NCI-H82 (cell line): ENCODE measurements around the gene LUZP2.

Source experiments
- DNase-seq: peaks from one replicate; lab custom pipeline; 2025; lab: John Stamatoyannopoulos, UW

The LUZP2 gene

GRCh38 chr11:24567380-24567779 lies 70.5 kb downstream of the LUZP2 start:
- no peak for DNase-seq

- no peak for DNase-seq
Measured at GRCh38 chr11:24572376-24572775, 75.5 kb downstream of the LUZP2 start.

- DNase-seq = no peak
Measured at GRCh38 chr11:24574461-24574860, 77.6 kb downstream of the LUZP2 start.

- DNase-seq = no peak
Measured at GRCh38 chr11:24575392-24575791, 78.5 kb downstream of the LUZP2 start.

- DNase-seq = no peak
Measured at GRCh38 chr11:24585192-24585591, 88.3 kb downstream of the LUZP2 start.

- DNase-seq = no peak
Measured at GRCh38 chr11:24587635-24588034, 90.8 kb downstream of the LUZP2 start.

GRCh38 chr11:24588081-24588480 lies 91.2 kb downstream of the LUZP2 start:
- DNase-seq = no peak

GRCh38 chr11:24589064-24589463 lies 92.2 kb downstream of the LUZP2 start:
- no peak for DNase-seq

GRCh38 chr11:24591283-24591682 lies 94.4 kb downstream of the LUZP2 start:
- no peak for DNase-seq

GRCh38 chr11:24592360-24592759 lies 95.5 kb downstream of the LUZP2 start:
- DNase-seq = no peak

GRCh38 chr11:24593332-24593731 lies 96.5 kb downstream of the LUZP2 start:
- DNase-seq = no peak

- DNase-seq = no peak
Measured at GRCh38 chr11:24594401-24594800, 97.5 kb downstream of the LUZP2 start.

- peak; percentile 55 for DNase-seq
Measured at GRCh38 chr11:24598641-24599040, 101.8 kb downstream of the LUZP2 start.

GRCh38 chr11:24609192-24610119 lies 112.6 kb downstream of the LUZP2 start:
- peak; percentile 64 for DNase-seq

GRCh38 chr11:24615451-24616160 lies 118.8 kb downstream of the LUZP2 start:
- DNase-seq = no peak

- no peak for DNase-seq
Measured at GRCh38 chr11:24617856-24618255, 121.0 kb downstream of the LUZP2 start.

- no peak for DNase-seq
Measured at GRCh38 chr11:24619900-24620299, 123.0 kb downstream of the LUZP2 start.

GRCh38 chr11:24622262-24622661 lies 125.4 kb downstream of the LUZP2 start:
- DNase-seq = peak; percentile 4

GRCh38 chr11:24623121-24623520 lies 126.3 kb downstream of the LUZP2 start:
- no peak for DNase-seq

- DNase-seq = peak; percentile 56
Measured at GRCh38 chr11:24624432-24624831, 127.6 kb downstream of the LUZP2 start.

GRCh38 chr11:24625975-24626374 lies 129.1 kb downstream of the LUZP2 start:
- DNase-seq = no peak

- DNase-seq = peak; percentile 30
Measured at GRCh38 chr11:24628224-24628776, 131.4 kb downstream of the LUZP2 start.

- DNase-seq = no peak
Measured at GRCh38 chr11:24634606-24635160, 137.8 kb downstream of the LUZP2 start.
